H1 (cell line): Measurements from ENCODE around the gene CHST8. TPM values are rescaled to one million over a fixed set of nuclear protein-coding genes. Genes with fewer than 3 reads are reported as not detected.

Experiments used
- ASH2L ChIP-seq: fragments of 200-600, 300-600 bp; sonication (generic); IDR thresholded peaks from one replicate; pipeline ENCODE4 v1.7.1; 2017; ENCODE audit warnings: low read length
- NRF1 ChIP-seq: IDR thresholded peaks from 2 replicates; pipeline ENCODE4 v1.6.1; 2011; ENCODE audit warnings: mild to moderate bottlenecking, low read depth, low read length, improper control_type of control experiment
- POU5F1 ChIP-seq: IDR thresholded peaks from 2 replicates; pipeline ENCODE4 v1.6.1; 2011; ENCODE audit warnings: low read depth, mild to moderate bottlenecking, low read length, moderate library complexity
- SP1 ChIP-seq: IDR thresholded peaks from 2 replicates; pipeline ENCODE4 v1.6.1; 2011; ENCODE audit warnings: low read depth, low read length
- SP2 ChIP-seq: IDR thresholded peaks from 2 replicates; pipeline ENCODE4 v1.6.1; 2012; ENCODE audit warnings: mild to moderate bottlenecking, low read length, inconsistent platforms
- polyA plus RNA-seq, 7 experiments: library from polyadenylated mRNA; depleted of rRNA in 3 of 7; stranded (reverse) in 5 of 7; unstranded in 2 of 7; fragments of >200 nt in 5 of 7; fragments of 200-250 nt in 2 of 7; gene quantifications; 1 replicate in 5 of 7; 2 replicates in 1 of 7; 4 replicates in 1 of 7; pipeline versions ENCODE4 v1.2.1 to v1.2.3, GENCODE V29; 2011 to 2013; ENCODE audit warnings: missing spikeins in 2 of 7, mixed read lengths in 2 of 7
- total RNA-seq: library from RNA; stranded (reverse); fragmentation: NEBNext Ultra II Directional; extraction: Animal tissue kit (Norgen Biotek cat#: 25700); gene quantifications from 2 replicates; pipeline ENCODE4 v1.2.1, GENCODE V29; 2021

Gene CHST8
- total and polyA plus RNA-seq, 2 of the 8 experiments (the other 6 are each of a cell fraction or from before 2014, with no cell fraction given): 10.8 to 28.2 TPM

GRCh38 chr19:33798681-33799111 lies 176.9 kb downstream of the CHST8 start (continued):
- TF ChIP-seq POU5F1: no peak
- TF ChIP-seq ASH2L: no peak
- TF ChIP-seq NRF1: no peak
- no peak for TF ChIP-seq SP2
- TF ChIP-seq SP1: no peak
